Bronchial epithelial cell (primary cell): Measurements from ENCODE around the gene JAML. TPM values are rescaled to one million over a fixed set of nuclear protein-coding genes. Genes with fewer than 3 reads are reported as not detected.
"Not testable (repeated sequence)": the region's sequence is repeated elsewhere in the genome, so short reads cannot be mapped to it uniquely, and the experiment has no call there.

Source experiments
- DNase-seq: peaks from one replicate; pipeline ENCODE4 v3.0.0-alpha.2; 2010; ENCODE audit warnings: low read depth
- FAIRE-seq: peaks from 2 replicates; lab custom pipeline; 2011; peaks lifted over from hg19 to GRCh38; lab: Jason Lieb, UNC
- H3K27me3 ChIP-seq: 2 replicates; pipeline ENCODE4 v1.5.1; 2011; ENCODE audit warnings: low read length; ENCODE audit not compliant: control insufficient read depth, insufficient read depth
- H3K36me3 ChIP-seq: 2 replicates; pipeline ENCODE4 v1.5.1; 2011; ENCODE audit warnings: low read length; ENCODE audit not compliant: control insufficient read depth, insufficient read depth
- H3K4me3 ChIP-seq: 2 replicates; pipeline ENCODE4 v1.5.1; 2011; ENCODE audit warnings: mild to moderate bottlenecking, low read depth, low read length, control low read depth
- CTCF ChIP-seq: IDR thresholded peaks from 2 replicates; pipeline ENCODE4 v1.5.1; 2011; ENCODE audit warnings: mild to moderate bottlenecking, moderate library complexity, low read length, control low read depth, inconsistent platforms; ENCODE audit not compliant: insufficient read depth, severe bottlenecking
- total RNA-seq: library from RNA; depleted of rRNA; stranded (reverse); fragments of >200 nt; gene quantifications from 2 replicates; pipeline ENCODE4 v1.2.1, GENCODE V29; 2014

The JAML gene
- total RNA-seq, 1 donor from 2014 or later, result not detected

- no peak overlapping the region for H3K4me3 ChIP-seq
- H3K36me3 ChIP-seq, result no peaks in the 10 kb centered on the region
- DNase-seq (no peak), FAIRE-seq (no peak)
- H3K27me3 ChIP-seq, result peaks cover 3% of the 10 kb centered on the region
- no peak for TF ChIP-seq CTCF
Observed at GRCh38 chr11:118186346-118187107, 38.3 kb downstream of the JAML start.

GRCh38 chr11:118184784-118185579 lies 39.8 kb downstream of the JAML start:
- DNase-seq (no peak), FAIRE-seq (no peak)
- no peak for TF ChIP-seq CTCF
- H3K4me3 ChIP-seq, result no peak overlapping the region
- peaks cover 3% of the 10 kb centered on the region for H3K27me3 ChIP-seq
- no peaks in the 10 kb centered on the region for H3K36me3 ChIP-seq

- not testable (repeated sequence) for H3K36me3 ChIP-seq, H3K4me3 ChIP-seq, DNase-seq, FAIRE-seq, H3K27me3 ChIP-seq
Observed at GRCh38 chr11:118183691-118184090, 41.1 kb downstream of the JAML start.

GRCh38 chr11:118180300-118180703 lies 44.5 kb downstream of the JAML start:
- no peaks in the 10 kb centered on the region for H3K36me3 ChIP-seq
- H3K27me3 ChIP-seq, result no peaks in the 10 kb centered on the region
- FAIRE-seq (no peak), DNase-seq (peak; percentile 58)
- no peak for TF ChIP-seq CTCF
- H3K4me3 ChIP-seq, result no peak overlapping the region

- FAIRE-seq, result no peak
- TF ChIP-seq CTCF, result no peak
Observed at GRCh38 chr11:118176778-118177134, 48.1 kb downstream of the JAML start.

GRCh38 chr11:118175993-118176777 lies 48.6 kb downstream of the JAML start, which contains the start of gene SCN2B:
Gene SCN2B (minus strand): TSS chr11:118176639. CDS start chr11:118176431, 208 bp downstream.
- DNase-seq (peak; percentile 38), FAIRE-seq (no peak)
- no peak for TF ChIP-seq CTCF
- Histone ChIP-seq H3K27me3 (no peaks in the 10 kb centered on the region), H3K4me3 (peak within 1 kb of the TSS; percentile 1), H3K36me3 (no peaks in the 10 kb centered on the region)

More at GRCh38 chr11:118176778-118177134, 48.1 kb downstream of the JAML start:
- no peak for DNase-seq
- Histone ChIP-seq H3K27me3 (no peaks in the 10 kb centered on the region), H3K4me3 (no peak overlapping the region), H3K36me3 (no peaks in the 10 kb centered on the region)
